ENCODE measurements around the gene AP1G2. TPM values are rescaled to one million over a fixed set of nuclear protein-coding genes. Genes with fewer than 3 reads are reported as not detected.
A peak's percentile ranks its signal among the peaks of the same experiment; 100 is the strongest.
"Not testable (repeated sequence)": the region's sequence is repeated elsewhere in the genome, so short reads cannot be mapped to it uniquely, and the experiment has no call there.

The AP1G2 gene
- total RNA-seq, 4 donors from 2014 or later, result 71.6 to 128 (median 114) TPM

DNA sequence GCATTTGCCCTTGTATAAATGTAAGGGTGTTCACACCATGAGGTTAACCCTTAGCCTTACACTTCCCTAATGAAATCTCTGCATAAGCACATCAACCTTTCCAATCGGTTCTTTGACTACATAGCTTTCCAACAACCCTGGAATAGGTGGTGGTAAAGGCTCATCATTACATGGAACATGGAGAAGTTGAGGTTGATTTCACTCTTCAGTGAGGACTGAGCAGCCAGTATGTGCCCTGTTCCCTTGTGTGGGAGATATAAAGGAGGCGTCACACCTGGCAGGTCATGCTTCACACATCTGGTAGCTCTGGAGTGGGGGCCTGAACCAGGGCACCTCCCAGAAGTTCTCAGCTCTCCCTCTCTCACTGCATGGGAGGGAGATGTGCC is 32.7 kb upstream of the AP1G2 start:
- DNase-seq, result no peak
- TF ChIP-seq, protein P1, sequence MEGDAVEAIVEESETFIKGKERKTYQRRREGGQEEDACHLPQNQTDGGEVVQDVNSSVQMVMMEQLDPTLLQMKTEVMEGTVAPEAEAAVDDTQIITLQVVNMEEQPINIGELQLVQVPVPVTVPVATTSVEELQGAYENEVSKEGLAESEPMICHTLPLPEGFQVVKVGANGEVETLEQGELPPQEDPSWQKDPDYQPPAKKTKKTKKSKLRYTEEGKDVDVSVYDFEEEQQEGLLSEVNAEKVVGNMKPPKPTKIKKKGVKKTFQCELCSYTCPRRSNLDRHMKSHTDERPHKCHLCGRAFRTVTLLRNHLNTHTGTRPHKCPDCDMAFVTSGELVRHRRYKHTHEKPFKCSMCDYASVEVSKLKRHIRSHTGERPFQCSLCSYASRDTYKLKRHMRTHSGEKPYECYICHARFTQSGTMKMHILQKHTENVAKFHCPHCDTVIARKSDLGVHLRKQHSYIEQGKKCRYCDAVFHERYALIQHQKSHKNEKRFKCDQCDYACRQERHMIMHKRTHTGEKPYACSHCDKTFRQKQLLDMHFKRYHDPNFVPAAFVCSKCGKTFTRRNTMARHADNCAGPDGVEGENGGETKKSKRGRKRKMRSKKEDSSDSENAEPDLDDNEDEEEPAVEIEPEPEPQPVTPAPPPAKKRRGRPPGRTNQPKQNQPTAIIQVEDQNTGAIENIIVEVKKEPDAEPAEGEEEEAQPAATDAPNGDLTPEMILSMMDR (IDR thresholded peaks at IDR 0.05), result no peak
- TF ChIP-seq POLR2A (IDR thresholded peaks at IDR 0.05), result no peak
- no peaks in the 10 kb centered on the region for H3K36me3 ChIP-seq
- no peak overlapping the region for H3K4me3 ChIP-seq (replicated peaks in 1 of 3)
- intact Hi-C loops (cut with DNase I), result no loop called here
- no peaks in the 10 kb centered on the region for H3K27me3 ChIP-seq
- H3K27ac ChIP-seq, result no peak overlapping the region
- H3K4me1 ChIP-seq, result no peaks in the 10 kb centered on the region
- H3K9me3 ChIP-seq, result no peaks in the 10 kb centered on the region
- WGBS, 2 donors, result 81 to 83% methylated on average over 2 of the region's 2 CpGs

DNA sequence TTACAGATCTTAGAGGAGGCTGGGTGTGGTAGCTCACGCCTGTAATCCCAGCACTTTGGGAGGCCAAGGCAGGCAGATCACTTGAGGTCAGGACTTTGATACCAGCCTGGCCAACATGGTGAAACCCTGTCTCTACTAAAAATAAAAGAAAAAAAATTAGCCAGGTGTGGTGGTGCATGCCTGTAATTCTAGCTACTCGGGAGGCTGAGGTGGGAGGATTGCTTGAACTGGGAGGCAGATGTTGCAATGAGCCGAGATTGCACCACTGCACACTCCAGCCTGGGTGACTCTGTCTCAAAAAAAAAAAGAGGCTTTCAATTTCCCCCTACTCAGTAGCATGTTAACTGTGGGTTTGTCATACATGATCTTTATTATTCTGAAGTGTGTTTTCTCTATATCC is 26.6 kb upstream of the AP1G2 start:
- H3K36me3 ChIP-seq; H3K4me3 ChIP-seq (replicated peaks in 1 of 3); DNase-seq; H3K27ac ChIP-seq; H3K27me3 ChIP-seq; intact Hi-C loops (cut with DNase I); H3K9me3 ChIP-seq; H3K4me1 ChIP-seq: not testable (repeated sequence)
- WGBS, 2 donors, result 85 to 88% methylated on average over 3 of the region's 3 CpGs

DNA sequence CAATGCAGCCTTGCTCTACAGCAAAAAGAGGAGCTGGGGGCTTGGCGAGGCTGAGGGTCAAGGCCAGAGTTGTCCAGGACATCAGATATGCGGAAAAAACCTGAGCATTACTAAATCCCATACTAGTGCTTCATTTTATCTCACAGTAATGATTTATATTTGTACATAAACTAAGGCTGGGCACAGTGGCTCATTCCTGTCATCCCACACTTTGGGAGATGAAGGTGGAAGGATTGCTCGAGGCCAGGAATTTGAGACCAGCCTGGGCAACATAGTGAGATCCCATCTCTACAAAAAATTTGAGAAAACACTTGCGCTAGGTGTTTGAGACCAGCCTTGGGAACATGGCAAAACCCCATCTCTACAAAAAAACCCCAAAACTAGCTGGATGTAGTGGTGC is 22.6 kb upstream of the AP1G2 start:
- no peaks in the 10 kb centered on the region for H3K27me3 ChIP-seq
- no peaks in the 10 kb centered on the region for H3K36me3 ChIP-seq
- H3K4me3 ChIP-seq (replicated peaks in 1 of 3), result no peak overlapping the region
- H3K4me1 ChIP-seq, result peaks cover 0 to 6% of the 10 kb centered on the region in 2 donors
- no peak for DNase-seq
- H3K27ac ChIP-seq, result no peak overlapping the region
- H3K9me3 ChIP-seq, result no peaks in the 10 kb centered on the region
- 90 to 97% methylated on average over 4 of the region's 4 CpGs for WGBS, 2 donors
- intact Hi-C loops (cut with DNase I), result no loop called here
- TF ChIP-seq, protein P1 (IDR thresholded peaks at IDR 0.05), result no peak
- no peak for TF ChIP-seq POLR2A (IDR thresholded peaks at IDR 0.05)

DNA sequence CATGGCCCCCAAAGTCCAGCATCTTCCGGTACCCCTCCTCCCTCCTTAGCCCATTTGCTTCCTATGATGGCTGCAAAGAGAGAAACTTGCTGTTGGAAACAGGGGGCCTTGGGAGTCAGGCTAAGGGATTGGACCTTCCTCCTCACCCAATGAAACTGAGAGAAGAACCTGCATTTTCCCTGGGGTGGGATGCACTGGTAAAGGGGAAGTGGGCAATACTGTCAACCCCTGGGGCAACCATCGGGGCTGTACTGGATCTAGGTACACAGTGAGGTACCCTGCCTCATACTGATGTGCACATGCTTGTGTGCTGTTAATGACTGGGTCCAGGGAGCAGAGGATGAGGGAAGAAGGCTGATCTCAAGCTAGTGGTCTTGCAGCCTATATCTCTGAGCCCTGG is 22.0 kb upstream of the AP1G2 start:
- Histone ChIP-seq H3K27me3 (no peaks in the 10 kb centered on the region), H3K36me3 (no peaks in the 10 kb centered on the region), H3K4me3 (replicated peaks in 1 of 3) (no peak overlapping the region), H3K9me3 (no peaks in the 10 kb centered on the region), H3K27ac (no peak overlapping the region), H3K4me1 (peaks cover 0 to 6% of the 10 kb centered on the region in 2 donors)
- no peak for DNase-seq
- WGBS, 2 donors, result 93 to 100% methylated on average over 2 of the region's 2 CpGs
- intact Hi-C loops (cut with DNase I), result no loop called here
- TF ChIP-seq, protein P1 (IDR thresholded peaks at IDR 0.05), result no peak
- no peak for TF ChIP-seq POLR2A (IDR thresholded peaks at IDR 0.05)

DNA sequence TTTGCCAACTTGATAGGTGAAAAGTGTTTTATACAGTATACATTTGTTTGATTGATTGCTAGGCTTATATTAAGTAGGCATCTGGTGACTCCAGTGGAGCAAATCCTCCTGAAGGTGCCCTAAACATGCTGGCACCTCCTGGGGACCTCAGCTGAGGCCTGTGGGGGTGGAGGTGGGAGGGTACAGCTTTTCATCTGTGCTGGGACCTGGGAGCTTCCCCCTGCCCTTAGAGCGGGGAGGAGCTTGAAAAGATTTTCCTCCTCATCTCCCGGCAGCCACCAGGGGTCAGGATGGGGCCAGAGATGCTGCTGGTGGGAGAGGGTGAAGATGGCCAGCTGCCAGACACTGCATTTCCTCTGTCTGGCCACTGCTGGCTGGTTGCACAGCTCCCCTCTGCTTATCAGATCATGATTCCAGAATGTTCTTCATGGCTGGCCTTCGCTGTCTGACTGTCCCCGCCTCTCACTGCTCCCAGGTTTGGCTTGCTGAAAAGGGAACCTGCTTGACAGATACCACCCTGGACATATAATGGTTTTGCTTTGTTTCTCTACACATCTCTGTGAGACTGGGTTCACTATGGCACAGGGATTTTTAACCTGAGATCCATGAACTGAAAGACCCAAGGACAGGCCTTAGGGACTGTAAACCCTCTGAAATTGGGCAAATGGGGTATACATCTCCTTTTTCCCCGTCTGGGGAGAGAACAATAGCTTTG is 21.4 kb upstream of the AP1G2 start:
- Histone ChIP-seq H3K4me3 (replicated peaks in 1 of 3) (no peak overlapping the region), H3K27me3 (no peaks in the 10 kb centered on the region), H3K36me3 (no peaks in the 10 kb centered on the region), H3K4me1 (peaks cover 0 to 6% of the 10 kb centered on the region in 2 donors), H3K27ac (no peak overlapping the region), H3K9me3 (no peaks in the 10 kb centered on the region)
- 17 to 18% methylated on average over 4 to 5 of the region's 5 CpGs for WGBS, 2 donors
- TF ChIP-seq, protein P1 (IDR thresholded peaks at IDR 0.05), result peak; percentile 70 to 91 (median 75)
- TF ChIP-seq POLR2A (IDR thresholded peaks at IDR 0.05), result no peak
- peak; percentile 92 to 93 for DNase-seq
- intact Hi-C loops (cut with DNase I), result no loop called here

DNA sequence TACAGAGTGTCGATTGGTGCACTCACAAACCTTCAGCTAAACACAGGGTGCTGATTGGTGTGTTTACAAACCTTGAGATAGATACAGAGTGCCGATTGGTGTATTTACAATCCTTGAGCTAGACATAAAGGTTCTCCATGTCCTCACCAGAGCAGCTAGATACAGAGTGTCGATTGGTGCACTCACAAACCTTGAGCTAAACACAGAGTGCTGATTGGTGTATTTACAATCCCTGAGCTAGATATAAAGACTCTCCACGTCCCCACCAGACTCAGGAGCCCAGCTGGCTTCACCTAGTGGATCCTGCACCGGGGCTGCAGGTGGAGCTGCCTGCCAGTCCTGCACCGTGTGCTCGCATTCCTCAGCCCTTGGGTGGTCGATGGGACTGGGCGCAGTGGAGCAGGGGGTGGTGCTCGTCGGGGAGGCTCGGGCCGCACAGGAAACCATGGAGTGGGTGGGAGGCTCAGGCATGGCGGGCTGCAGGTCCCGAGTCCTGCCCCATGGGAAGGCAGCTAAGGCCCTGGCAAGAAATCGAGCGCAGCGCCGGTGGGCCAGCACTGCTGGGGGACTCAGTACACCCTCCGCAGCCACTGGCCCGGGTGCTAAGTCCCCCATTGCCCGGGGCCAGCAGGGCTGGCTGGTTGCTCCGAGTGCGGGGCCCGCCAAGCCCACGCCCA is 17.1 kb upstream of the AP1G2 start:
- H3K4me3 ChIP-seq (replicated peaks in 1 of 3); H3K9me3 ChIP-seq; H3K27me3 ChIP-seq; H3K4me1 ChIP-seq; H3K36me3 ChIP-seq; H3K27ac ChIP-seq; intact Hi-C loops (cut with DNase I); DNase-seq: not testable (repeated sequence)
- 90 to 91% methylated on average over 3 to 15 of the region's 26 CpGs for WGBS, 2 donors

DNA sequence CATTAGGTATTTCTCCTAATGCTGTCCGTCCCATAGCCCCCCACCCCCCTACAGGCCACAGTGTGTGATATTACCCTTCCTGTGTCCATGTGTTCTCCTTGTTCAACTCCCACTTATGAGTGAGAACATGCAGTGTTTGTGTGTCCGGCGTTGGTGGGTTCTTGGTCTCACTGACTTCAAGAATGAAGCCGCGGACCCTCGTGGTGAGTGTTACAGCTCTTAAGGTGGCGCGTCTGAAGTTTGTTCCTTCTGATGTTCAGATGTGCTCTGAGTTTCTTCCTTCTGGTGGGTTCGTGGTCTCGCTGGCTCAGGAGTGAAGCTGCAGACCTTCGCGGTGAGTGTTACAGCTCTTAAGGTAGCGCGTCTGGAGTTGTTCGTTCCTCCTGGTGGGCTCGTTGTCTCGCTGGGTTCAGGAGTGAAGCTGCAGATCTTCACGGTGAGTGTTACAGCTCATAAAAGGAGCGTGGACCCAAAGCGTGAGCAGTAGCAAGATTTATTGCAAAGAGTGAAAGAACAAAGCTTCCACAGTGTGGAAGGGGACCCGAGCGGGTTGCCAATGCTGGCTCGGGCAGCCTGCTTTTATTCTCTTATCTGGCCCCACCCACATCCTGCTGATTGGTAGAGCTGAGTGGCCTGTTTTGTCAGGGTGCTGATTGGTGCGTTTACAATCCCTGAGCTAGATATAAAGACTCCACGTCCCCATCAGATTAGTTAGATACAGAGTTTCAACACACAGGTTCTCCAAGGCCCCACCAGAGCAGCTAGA is 16.4 kb upstream of the AP1G2 start:
- H3K4me1 ChIP-seq; H3K36me3 ChIP-seq; H3K4me3 ChIP-seq (replicated peaks in 1 of 3); DNase-seq; intact Hi-C loops (cut with DNase I); H3K9me3 ChIP-seq; H3K27me3 ChIP-seq; H3K27ac ChIP-seq: not testable (repeated sequence)
- WGBS, 2 donors, result 77 to 86% methylated on average over 25 of the region's 25 CpGs

All from thyroid gland (tissue), 4 donors.